Measurements from ENCODE around the gene MGAT5B.

The MGAT5B gene

GRCh38 chr17:76911299-76912017 lies 43.3 kb downstream of the MGAT5B start:
- Mint-ChIP-seq H3K9me3 (peaks cover 1% of the 10 kb centered on the region), H3K27me3 (peaks cover 25% of the 10 kb centered on the region), H3K36me3 (no peaks in the 10 kb centered on the region), H3K27ac (no peak overlapping the region), H3K4me1 (no peaks in the 10 kb centered on the region), H3K4me3 (no peak overlapping the region)
- ATAC-seq (ENCODE audit: low read depth) (no peak), DNase-seq (ENCODE audit: low spot score in 2 of 2) (no peak)

GRCh38 chr17:76912421-76913164 lies 44.4 kb downstream of the MGAT5B start:
- Mint-ChIP-seq H3K9me3 (peaks cover 1% of the 10 kb centered on the region), H3K27ac (no peak overlapping the region), H3K27me3 (peaks cover 20% of the 10 kb centered on the region), H3K4me1 (no peaks in the 10 kb centered on the region), H3K4me3 (no peak overlapping the region), H3K36me3 (no peaks in the 10 kb centered on the region)
- DNase-seq (ENCODE audit: low spot score in 2 of 2) (no peak), ATAC-seq (ENCODE audit: low read depth) (no peak)

- H3K4me1 Mint-ChIP-seq: no peaks in the 10 kb centered on the region
- no peak overlapping the region for H3K4me3 Mint-ChIP-seq
- H3K9me3 Mint-ChIP-seq: no peaks in the 10 kb centered on the region
- peaks cover 17% of the 10 kb centered on the region for H3K27me3 Mint-ChIP-seq
- no peak overlapping the region for H3K27ac Mint-ChIP-seq
- H3K36me3 Mint-ChIP-seq: no peaks in the 10 kb centered on the region
- ATAC-seq (ENCODE audit: low read depth) (no peak), DNase-seq (ENCODE audit: low spot score in 2 of 2) (no peak)
Observed at GRCh38 chr17:76914937-76915336, 46.7 kb downstream of the MGAT5B start.

- no peaks in the 10 kb centered on the region for H3K4me1 Mint-ChIP-seq
- no peak for ATAC-seq (ENCODE audit: low read depth)
- no peaks in the 10 kb centered on the region for H3K9me3 Mint-ChIP-seq
- H3K4me3 Mint-ChIP-seq: no peak overlapping the region
- no peak for DNase-seq (ENCODE audit: low spot score in 2 of 2)
- H3K27ac Mint-ChIP-seq: no peak overlapping the region
- H3K27me3 Mint-ChIP-seq: peaks cover 18% of the 10 kb centered on the region
- no peaks in the 10 kb centered on the region for H3K36me3 Mint-ChIP-seq
Observed at GRCh38 chr17:76915840-76916510, 47.8 kb downstream of the MGAT5B start.

GRCh38 chr17:76917829-76918228 lies 49.6 kb downstream of the MGAT5B start:
- H3K4me3 Mint-ChIP-seq: no peak overlapping the region
- DNase-seq (ENCODE audit: low spot score in 2 of 2): no peak
- H3K27ac Mint-ChIP-seq: no peak overlapping the region
- H3K36me3 Mint-ChIP-seq: no peaks in the 10 kb centered on the region
- no peak for ATAC-seq (ENCODE audit: low read depth)
- H3K27me3 Mint-ChIP-seq: peaks cover 18% of the 10 kb centered on the region
- no peaks in the 10 kb centered on the region for H3K4me1 Mint-ChIP-seq
- H3K9me3 Mint-ChIP-seq: no peaks in the 10 kb centered on the region

- ATAC-seq (ENCODE audit: low read depth): no peak
- Mint-ChIP-seq H3K27me3 (peaks cover 14% of the 10 kb centered on the region), H3K4me3 (no peak overlapping the region), H3K9me3 (no peaks in the 10 kb centered on the region), H3K27ac (no peak overlapping the region), H3K36me3 (no peaks in the 10 kb centered on the region), H3K4me1 (no peaks in the 10 kb centered on the region)
- no peak for DNase-seq (ENCODE audit: low spot score in 2 of 2)
Observed at GRCh38 chr17:76918811-76919210, 50.6 kb downstream of the MGAT5B start.

GRCh38 chr17:76920364-76921139 lies 52.3 kb downstream of the MGAT5B start:
- no peaks in the 10 kb centered on the region for H3K9me3 Mint-ChIP-seq
- no peak overlapping the region for H3K4me3 Mint-ChIP-seq
- no peak overlapping the region for H3K27ac Mint-ChIP-seq
- no peaks in the 10 kb centered on the region for H3K36me3 Mint-ChIP-seq
- no peaks in the 10 kb centered on the region for H3K4me1 Mint-ChIP-seq
- peaks cover 11% of the 10 kb centered on the region for H3K27me3 Mint-ChIP-seq
- DNase-seq (ENCODE audit: low spot score in 2 of 2) (no peak), ATAC-seq (ENCODE audit: low read depth) (no peak)

GRCh38 chr17:76921340-76922036 lies 53.3 kb downstream of the MGAT5B start:
- ATAC-seq (ENCODE audit: low read depth): no peak
- Mint-ChIP-seq H3K4me1 (no peaks in the 10 kb centered on the region), H3K27me3 (peaks cover 7% of the 10 kb centered on the region), H3K36me3 (no peaks in the 10 kb centered on the region), H3K9me3 (no peaks in the 10 kb centered on the region), H3K27ac (no peak overlapping the region), H3K4me3 (no peak overlapping the region)
- no peak for DNase-seq (ENCODE audit: low spot score in 2 of 2)

GRCh38 chr17:76922084-76922483 lies 53.9 kb downstream of the MGAT5B start:
- no peak overlapping the region for H3K4me3 Mint-ChIP-seq
- peaks cover 7% of the 10 kb centered on the region for H3K27me3 Mint-ChIP-seq

GRCh38 chr17:76922967-76923366 lies 54.8 kb downstream of the MGAT5B start:
- Mint-ChIP-seq H3K4me1 (no peaks in the 10 kb centered on the region), H3K4me3 (no peak overlapping the region), H3K27me3 (peaks cover 11% of the 10 kb centered on the region), H3K36me3 (no peaks in the 10 kb centered on the region), H3K27ac (no peak overlapping the region), H3K9me3 (no peaks in the 10 kb centered on the region)
- ATAC-seq (ENCODE audit: low read depth) (no peak), DNase-seq (ENCODE audit: low spot score in 2 of 2) (no peak)

More at GRCh38 chr17:76922084-76922483, 53.9 kb downstream of the MGAT5B start:
- Mint-ChIP-seq H3K27ac (no peak overlapping the region), H3K36me3 (no peaks in the 10 kb centered on the region), H3K4me1 (no peaks in the 10 kb centered on the region), H3K9me3 (no peaks in the 10 kb centered on the region)
- DNase-seq (ENCODE audit: low spot score in 2 of 2) (no peak), ATAC-seq (ENCODE audit: low read depth) (no peak)

GRCh38 chr17:76923491-76923890 lies 55.3 kb downstream of the MGAT5B start:
- no peak overlapping the region for H3K4me3 Mint-ChIP-seq
- H3K27me3 Mint-ChIP-seq: peaks cover 14% of the 10 kb centered on the region
- no peaks in the 10 kb centered on the region for H3K36me3 Mint-ChIP-seq
- ATAC-seq (ENCODE audit: low read depth): no peak
- no peaks in the 10 kb centered on the region for H3K9me3 Mint-ChIP-seq
- H3K27ac Mint-ChIP-seq: no peak overlapping the region
- DNase-seq (ENCODE audit: low spot score in 2 of 2): no peak
- H3K4me1 Mint-ChIP-seq: no peaks in the 10 kb centered on the region

GRCh38 chr17:76924345-76925342 lies 56.4 kb downstream of the MGAT5B start:
- H3K4me3 Mint-ChIP-seq: no peak overlapping the region
- ATAC-seq (ENCODE audit: low read depth) (no peak), DNase-seq (ENCODE audit: low spot score in 2 of 2) (no peak)
- no peaks in the 10 kb centered on the region for H3K36me3 Mint-ChIP-seq
- no peak overlapping the region for H3K27ac Mint-ChIP-seq
- no peaks in the 10 kb centered on the region for H3K4me1 Mint-ChIP-seq
- H3K9me3 Mint-ChIP-seq: no peaks in the 10 kb centered on the region
- H3K27me3 Mint-ChIP-seq: peaks cover 12% of the 10 kb centered on the region

All from memory B cell (primary cell).